WTC11 (cell line): ENCODE results near the gene MAGI2.

Experiments used
- CREB1 ChIP-seq: sonication (generic); formaldehyde crosslinking; IDR thresholded peaks from 2 replicates; pipeline ENCODE4 v1.8.0; 2023; ENCODE audit warnings: mild to moderate bottlenecking, missing genetic modification reagents
- CTCF ChIP-seq: fragments of 200-600 bp; IDR thresholded peaks from 2 replicates; pipeline ENCODE4 v1.8.0; 2022; ENCODE audit warnings: antibody characterized with exemption
- IRF2 ChIP-seq: sonication (generic); formaldehyde crosslinking; IDR thresholded peaks from 2 replicates; pipeline ENCODE4 v1.8.0; 2022; ENCODE audit warnings: low read depth, missing genetic modification reagents, borderline replicate concordance
- JUN ChIP-seq: sonication (generic); formaldehyde crosslinking; IDR thresholded peaks from 2 replicates; pipeline ENCODE4 v1.8.0; 2023; ENCODE audit warnings: mild to moderate bottlenecking, missing genetic modification reagents
- NR3C1 ChIP-seq: sonication (generic); formaldehyde crosslinking; conservative IDR thresholded peaks from 2 replicates; pipeline ENCODE4 v1.8.1; 2023; ENCODE audit warnings: low read depth, mild to moderate bottlenecking, missing genetic modification reagents
- TF ChIP-seq, protein P1 (sequence below): sonication (generic); formaldehyde crosslinking; IDR thresholded peaks from 2 replicates; pipeline ENCODE4 v1.8.1; 2023; ENCODE audit warnings: mild to moderate bottlenecking, missing genetic modification reagents, moderate library complexity
- TF ChIP-seq, protein P2 (sequence below): sonication (generic); formaldehyde crosslinking; IDR thresholded peaks from 2 replicates; pipeline ENCODE4 v1.8.0; 2022; ENCODE audit warnings: mild to moderate bottlenecking, missing genetic modification reagents
- TF ChIP-seq, protein P3 (sequence below): sonication (generic); formaldehyde crosslinking; IDR thresholded peaks from 2 replicates; pipeline ENCODE4 v1.8.0; 2022; ENCODE audit warnings: missing genetic modification reagents

- TF ChIP-seq CTCF (no peak), IRF2 (CRISPR knock-in tag) (no peak), CREB1 (CRISPR knock-in tag) (no peak), NR3C1 (CRISPR knock-in tag) (no peak), JUN (CRISPR knock-in tag) (no peak)
- TF ChIP-seq, protein P1, sequence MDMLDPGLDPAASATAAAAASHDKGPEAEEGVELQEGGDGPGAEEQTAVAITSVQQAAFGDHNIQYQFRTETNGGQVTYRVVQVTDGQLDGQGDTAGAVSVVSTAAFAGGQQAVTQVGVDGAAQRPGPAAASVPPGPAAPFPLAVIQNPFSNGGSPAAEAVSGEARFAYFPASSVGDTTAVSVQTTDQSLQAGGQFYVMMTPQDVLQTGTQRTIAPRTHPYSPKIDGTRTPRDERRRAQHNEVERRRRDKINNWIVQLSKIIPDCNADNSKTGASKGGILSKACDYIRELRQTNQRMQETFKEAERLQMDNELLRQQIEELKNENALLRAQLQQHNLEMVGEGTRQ (CRISPR knock-in tag), result no peak
- TF ChIP-seq, protein P2, sequence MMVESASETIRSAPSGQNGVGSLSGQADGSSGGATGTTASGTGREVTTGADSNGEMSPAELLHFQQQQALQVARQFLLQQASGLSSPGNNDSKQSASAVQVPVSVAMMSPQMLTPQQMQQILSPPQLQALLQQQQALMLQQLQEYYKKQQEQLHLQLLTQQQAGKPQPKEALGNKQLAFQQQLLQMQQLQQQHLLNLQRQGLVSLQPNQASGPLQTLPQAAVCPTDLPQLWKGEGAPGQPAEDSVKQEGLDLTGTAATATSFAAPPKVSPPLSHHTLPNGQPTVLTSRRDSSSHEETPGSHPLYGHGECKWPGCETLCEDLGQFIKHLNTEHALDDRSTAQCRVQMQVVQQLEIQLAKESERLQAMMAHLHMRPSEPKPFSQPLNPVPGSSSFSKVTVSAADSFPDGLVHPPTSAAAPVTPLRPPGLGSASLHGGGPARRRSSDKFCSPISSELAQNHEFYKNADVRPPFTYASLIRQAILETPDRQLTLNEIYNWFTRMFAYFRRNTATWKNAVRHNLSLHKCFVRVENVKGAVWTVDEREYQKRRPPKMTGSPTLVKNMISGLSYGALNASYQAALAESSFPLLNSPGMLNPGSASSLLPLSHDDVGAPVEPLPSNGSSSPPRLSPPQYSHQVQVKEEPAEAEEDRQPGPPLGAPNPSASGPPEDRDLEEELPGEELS (CRISPR knock-in tag), result no peak
- TF ChIP-seq, protein P3, sequence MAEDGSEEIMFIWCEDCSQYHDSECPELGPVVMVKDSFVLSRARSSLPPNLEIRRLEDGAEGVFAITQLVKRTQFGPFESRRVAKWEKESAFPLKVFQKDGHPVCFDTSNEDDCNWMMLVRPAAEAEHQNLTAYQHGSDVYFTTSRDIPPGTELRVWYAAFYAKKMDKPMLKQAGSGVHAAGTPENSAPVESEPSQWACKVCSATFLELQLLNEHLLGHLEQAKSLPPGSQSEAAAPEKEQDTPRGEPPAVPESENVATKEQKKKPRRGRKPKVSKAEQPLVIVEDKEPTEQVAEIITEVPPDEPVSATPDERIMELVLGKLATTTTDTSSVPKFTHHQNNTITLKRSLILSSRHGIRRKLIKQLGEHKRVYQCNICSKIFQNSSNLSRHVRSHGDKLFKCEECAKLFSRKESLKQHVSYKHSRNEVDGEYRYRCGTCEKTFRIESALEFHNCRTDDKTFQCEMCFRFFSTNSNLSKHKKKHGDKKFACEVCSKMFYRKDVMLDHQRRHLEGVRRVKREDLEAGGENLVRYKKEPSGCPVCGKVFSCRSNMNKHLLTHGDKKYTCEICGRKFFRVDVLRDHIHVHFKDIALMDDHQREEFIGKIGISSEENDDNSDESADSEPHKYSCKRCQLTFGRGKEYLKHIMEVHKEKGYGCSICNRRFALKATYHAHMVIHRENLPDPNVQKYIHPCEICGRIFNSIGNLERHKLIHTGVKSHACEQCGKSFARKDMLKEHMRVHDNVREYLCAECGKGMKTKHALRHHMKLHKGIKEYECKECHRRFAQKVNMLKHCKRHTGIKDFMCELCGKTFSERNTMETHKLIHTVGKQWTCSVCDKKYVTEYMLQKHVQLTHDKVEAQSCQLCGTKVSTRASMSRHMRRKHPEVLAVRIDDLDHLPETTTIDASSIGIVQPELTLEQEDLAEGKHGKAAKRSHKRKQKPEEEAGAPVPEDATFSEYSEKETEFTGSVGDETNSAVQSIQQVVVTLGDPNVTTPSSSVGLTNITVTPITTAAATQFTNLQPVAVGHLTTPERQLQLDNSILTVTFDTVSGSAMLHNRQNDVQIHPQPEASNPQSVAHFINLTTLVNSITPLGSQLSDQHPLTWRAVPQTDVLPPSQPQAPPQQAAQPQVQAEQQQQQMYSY, result no peak
Observed at GRCh38 chr7:79334841-79335240, 118.6 kb downstream of the MAGI2 start.
